ENCODE results near the gene LRRFIP1.

LRRFIP1 gene

DNA sequence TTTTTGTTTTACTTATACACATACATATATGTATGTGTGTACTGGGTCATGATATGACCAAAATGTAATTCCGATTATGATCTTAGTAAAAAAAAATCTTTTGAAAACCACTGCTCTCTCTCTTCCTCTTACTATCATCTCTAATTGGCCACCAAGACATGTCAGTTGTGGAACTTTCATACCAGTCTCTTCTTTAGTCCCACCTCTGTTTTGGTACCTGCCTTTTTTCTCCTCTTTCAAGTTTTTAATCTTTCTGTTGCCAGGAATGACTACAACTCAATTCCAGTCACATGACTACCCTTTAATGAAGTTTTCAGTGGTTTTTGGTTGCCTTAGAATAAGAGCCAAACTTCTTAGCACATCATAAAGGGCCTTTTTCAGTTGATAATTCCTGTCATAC lies 188.2 kb downstream of the LRRFIP1 start:
- Histone ChIP-seq H3K36me3 (ENCODE audit: insufficient read depth, low read length) (no peaks in the 10 kb centered on the region), H2AFZ (ENCODE audit: low read depth, low read length) (no peak overlapping the region), H3K9me3 (ENCODE audit: low read length) (no peaks in the 10 kb centered on the region), H3K4me3 (ENCODE audit: low read length) (no peak overlapping the region), H3K27me3 (ENCODE audit: insufficient read depth, low read length) (peaks cover 3% of the 10 kb centered on the region), H3K4me1 (ENCODE audit: insufficient read depth, low read length) (no peaks in the 10 kb centered on the region)

DNA sequence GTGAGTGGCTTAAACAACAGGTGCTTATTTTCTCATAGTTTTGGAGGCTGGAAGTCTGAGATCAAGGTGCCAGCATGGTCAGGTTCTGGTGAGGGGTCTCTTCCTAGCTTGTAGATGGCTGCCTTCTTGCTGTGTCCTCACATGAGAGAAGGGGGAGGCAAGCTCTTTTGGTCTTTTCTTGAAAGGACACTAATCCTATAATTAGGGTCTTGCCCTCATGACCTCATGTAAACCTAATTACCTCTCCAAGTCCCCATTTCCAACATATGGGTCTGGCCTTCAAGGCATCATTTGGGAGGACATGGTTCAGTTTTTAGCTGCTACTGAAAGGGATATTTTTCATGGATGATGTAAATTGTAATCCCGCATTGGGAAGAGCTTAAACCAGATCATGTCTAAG lies 189.1 kb downstream of the LRRFIP1 start:
- Histone ChIP-seq H3K27me3 (ENCODE audit: insufficient read depth, low read length) (peaks cover 3% of the 10 kb centered on the region), H3K36me3 (ENCODE audit: insufficient read depth, low read length) (no peaks in the 10 kb centered on the region), H3K4me1 (ENCODE audit: insufficient read depth, low read length) (no peaks in the 10 kb centered on the region), H3K9me3 (ENCODE audit: low read length) (no peaks in the 10 kb centered on the region), H2AFZ (ENCODE audit: low read depth, low read length) (no peak overlapping the region), H3K4me3 (ENCODE audit: low read length) (no peak overlapping the region)

DNA sequence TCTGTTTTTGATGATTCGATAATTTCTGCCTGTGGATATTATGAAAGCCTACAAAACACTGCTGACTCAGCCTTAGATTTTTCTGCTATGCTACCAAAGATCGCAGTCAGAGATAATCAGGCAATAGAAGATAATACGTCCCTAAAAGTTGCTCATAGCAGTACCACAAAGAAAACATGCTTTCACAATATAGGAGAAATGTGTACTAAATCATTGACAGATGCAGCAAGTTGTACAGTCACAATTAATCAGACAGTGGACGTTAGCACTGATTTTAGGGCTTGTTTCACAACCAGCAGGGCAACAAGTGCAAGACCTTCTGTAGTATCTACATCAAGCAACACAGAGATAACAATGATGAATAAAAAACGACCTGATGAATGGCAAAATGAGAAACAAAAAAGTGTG lies 190.7 kb downstream of the LRRFIP1 start:
- peaks cover 3% of the 10 kb centered on the region for H3K27me3 ChIP-seq (ENCODE audit: insufficient read depth, low read length)

GRCh38 chr2:237819231-237819630 lies 191.8 kb downstream of the LRRFIP1 start:
- no peaks in the 10 kb centered on the region for H3K9me3 ChIP-seq (ENCODE audit: low read length)
- H3K4me3 ChIP-seq (ENCODE audit: low read length), result no peak overlapping the region
- H2AFZ ChIP-seq (ENCODE audit: low read depth, low read length), result no peak overlapping the region
- H3K27me3 ChIP-seq (ENCODE audit: insufficient read depth, low read length), result peaks cover 3% of the 10 kb centered on the region
- no peaks in the 10 kb centered on the region for H3K4me1 ChIP-seq (ENCODE audit: insufficient read depth, low read length)
- no peaks in the 10 kb centered on the region for H3K36me3 ChIP-seq (ENCODE audit: insufficient read depth, low read length)

More for the DNA sequence above, 190.7 kb downstream of the LRRFIP1 start:
- Histone ChIP-seq H2AFZ (ENCODE audit: low read depth, low read length) (no peak overlapping the region), H3K4me1 (ENCODE audit: insufficient read depth, low read length) (no peaks in the 10 kb centered on the region), H3K36me3 (ENCODE audit: insufficient read depth, low read length) (no peaks in the 10 kb centered on the region), H3K9me3 (ENCODE audit: low read length) (no peaks in the 10 kb centered on the region), H3K4me3 (ENCODE audit: low read length) (no peak overlapping the region)

DNA sequence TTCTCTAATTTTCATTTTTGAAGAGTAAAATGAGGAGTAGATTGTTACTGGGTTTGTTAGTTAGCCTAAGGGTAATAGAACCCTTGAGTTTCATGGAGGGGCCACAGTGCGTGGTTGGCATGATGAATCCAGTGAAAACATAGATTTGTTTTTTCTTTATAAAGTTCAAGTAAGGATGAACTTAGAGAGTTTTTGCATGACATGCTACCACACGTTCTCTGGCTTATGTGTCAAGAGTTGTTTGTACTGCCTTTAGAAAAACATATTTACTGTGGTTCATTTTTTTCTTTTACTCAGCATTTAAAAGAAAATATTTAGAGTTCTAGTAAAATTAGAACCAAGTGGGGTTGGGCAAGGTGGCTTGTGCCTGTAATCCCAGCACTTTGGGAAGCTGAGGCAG lies 193.0 kb downstream of the LRRFIP1 start:
- Histone ChIP-seq H3K27me3 (ENCODE audit: insufficient read depth, low read length) (peaks cover 3% of the 10 kb centered on the region), H3K4me1 (ENCODE audit: insufficient read depth, low read length) (no peaks in the 10 kb centered on the region), H3K36me3 (ENCODE audit: insufficient read depth, low read length) (no peaks in the 10 kb centered on the region), H3K9me3 (ENCODE audit: low read length) (no peaks in the 10 kb centered on the region), H2AFZ (ENCODE audit: low read depth, low read length) (no peak overlapping the region), H3K4me3 (ENCODE audit: low read length) (no peak overlapping the region)

DNA sequence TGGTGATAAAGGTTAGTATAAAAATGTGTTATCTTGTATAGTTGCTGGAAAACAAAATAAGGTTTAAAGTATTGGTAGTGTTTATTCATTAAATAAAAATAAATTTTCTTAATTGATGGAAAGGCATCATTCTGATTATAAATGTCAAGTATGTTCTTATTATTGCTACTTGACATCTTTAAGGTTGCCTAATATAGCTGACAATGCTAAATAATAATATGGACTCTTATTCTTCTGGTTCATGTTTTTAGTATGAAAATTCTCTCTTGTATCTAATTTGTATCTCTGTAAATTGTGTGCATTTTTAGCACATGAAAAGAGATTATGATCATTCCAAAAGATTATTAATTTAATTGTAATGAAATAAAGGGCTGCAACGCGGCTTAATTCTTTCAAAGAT lies 196.2 kb downstream of the LRRFIP1 start:
- no peak overlapping the region for H2AFZ ChIP-seq (ENCODE audit: low read depth, low read length)
- no peaks in the 10 kb centered on the region for H3K36me3 ChIP-seq (ENCODE audit: insufficient read depth, low read length)

GRCh38 chr2:237824085-237824484 lies 196.7 kb downstream of the LRRFIP1 start:
- Histone ChIP-seq H3K4me1 (ENCODE audit: insufficient read depth, low read length) (peaks cover 4% of the 10 kb centered on the region), H3K9me3 (ENCODE audit: low read length) (no peaks in the 10 kb centered on the region), H2AFZ (ENCODE audit: low read depth, low read length) (no peak overlapping the region), H3K4me3 (ENCODE audit: low read length) (no peak overlapping the region), H3K36me3 (ENCODE audit: insufficient read depth, low read length) (no peaks in the 10 kb centered on the region), H3K27me3 (ENCODE audit: insufficient read depth, low read length) (no peaks in the 10 kb centered on the region)

More for the DNA sequence above, 196.2 kb downstream of the LRRFIP1 start:
- Histone ChIP-seq H3K4me3 (ENCODE audit: low read length) (no peak overlapping the region), H3K27me3 (ENCODE audit: insufficient read depth, low read length) (no peaks in the 10 kb centered on the region), H3K9me3 (ENCODE audit: low read length) (no peaks in the 10 kb centered on the region), H3K4me1 (ENCODE audit: insufficient read depth, low read length) (peaks cover 4% of the 10 kb centered on the region)

DNA sequence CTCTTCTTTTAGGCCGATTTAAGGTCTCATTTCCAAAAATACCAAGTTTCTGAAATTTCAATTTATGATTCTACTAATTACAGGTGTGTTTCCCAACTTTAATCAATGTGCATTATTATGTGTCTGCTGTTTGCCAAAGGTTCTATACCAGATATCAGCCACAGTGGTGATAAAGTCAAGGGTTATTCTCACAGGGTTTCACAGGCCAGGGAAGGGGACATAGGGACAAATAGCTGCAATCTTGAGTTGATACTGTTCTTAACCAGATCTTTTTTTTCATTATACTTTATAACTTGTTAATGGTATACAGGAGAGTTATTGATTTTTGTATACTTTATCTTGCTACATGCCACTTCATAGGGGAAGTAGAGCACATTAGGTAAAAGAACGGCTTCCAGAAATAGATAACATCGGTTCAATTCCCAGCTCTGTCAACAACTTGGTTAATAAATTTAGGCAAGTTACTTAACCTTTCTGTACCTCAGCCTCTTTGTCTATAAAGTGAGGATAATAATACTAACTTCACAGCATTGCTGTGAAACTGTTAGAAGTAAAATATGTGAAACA lies 200.1 kb downstream of the LRRFIP1 start:
- Histone ChIP-seq H3K4me3 (ENCODE audit: low read length) (no peak overlapping the region), H3K4me1 (ENCODE audit: insufficient read depth, low read length) (peaks cover 4% of the 10 kb centered on the region), H3K36me3 (ENCODE audit: insufficient read depth, low read length) (no peaks in the 10 kb centered on the region), H3K27me3 (ENCODE audit: insufficient read depth, low read length) (no peaks in the 10 kb centered on the region), H3K9me3 (ENCODE audit: low read length) (no peaks in the 10 kb centered on the region), H2AFZ (ENCODE audit: low read depth, low read length) (no peak overlapping the region)

Measured in neuron (in vitro differentiated cells).